Fibroblast of upper back skin (primary cell): ENCODE results near the gene ATP6V0A4.
"Not testable (repeated sequence)": the region's sequence is repeated elsewhere in the genome, so short reads cannot be mapped to it uniquely, and the experiment has no call there.

Experiments used
- DNase-seq: peaks from one replicate; pipeline ENCODE4 v3.0.0-alpha.2; 2013

The ATP6V0A4 gene

GRCh38 chr7:138748666-138749065 lies 49.3 kb downstream of the ATP6V0A4 start:
- DNase-seq = no peak

GRCh38 chr7:138746073-138746472 lies 51.9 kb downstream of the ATP6V0A4 start:
- DNase-seq = no peak

DNA sequence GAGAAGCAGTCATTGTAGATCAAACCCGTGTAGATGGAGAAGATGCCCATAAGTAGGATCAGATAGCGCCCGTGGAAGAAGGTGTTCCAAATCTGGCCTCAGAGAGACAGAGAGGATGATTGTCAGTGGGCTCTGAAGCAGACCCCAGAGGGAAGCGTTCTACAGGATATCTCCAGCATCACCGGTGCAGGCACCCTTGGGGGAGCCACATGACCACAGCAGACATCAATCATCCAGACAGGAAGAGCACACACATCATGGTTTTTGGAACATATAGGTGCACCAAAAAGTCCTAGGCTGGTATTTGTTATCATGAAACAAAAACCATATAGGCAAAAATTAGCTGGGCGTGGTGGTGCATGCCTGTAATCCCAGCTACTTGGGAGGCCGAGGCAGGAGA lies 52.8 kb downstream of the ATP6V0A4 start:
- DNase-seq = no peak

DNA sequence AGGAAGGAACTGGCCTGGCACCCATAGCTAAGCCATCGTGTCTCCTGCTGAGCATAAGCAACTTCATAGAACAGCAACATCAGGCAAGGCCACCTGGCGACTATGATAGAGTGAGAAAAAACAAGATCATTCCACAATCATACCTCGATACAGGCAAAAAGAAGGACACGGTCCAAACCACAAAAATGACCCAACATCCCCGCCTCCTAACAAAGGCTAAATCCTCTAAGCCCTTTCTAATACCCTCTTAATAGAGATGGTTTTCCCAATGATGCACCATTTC lies 56.6 kb downstream of the ATP6V0A4 start:
- DNase-seq = no peak

DNA sequence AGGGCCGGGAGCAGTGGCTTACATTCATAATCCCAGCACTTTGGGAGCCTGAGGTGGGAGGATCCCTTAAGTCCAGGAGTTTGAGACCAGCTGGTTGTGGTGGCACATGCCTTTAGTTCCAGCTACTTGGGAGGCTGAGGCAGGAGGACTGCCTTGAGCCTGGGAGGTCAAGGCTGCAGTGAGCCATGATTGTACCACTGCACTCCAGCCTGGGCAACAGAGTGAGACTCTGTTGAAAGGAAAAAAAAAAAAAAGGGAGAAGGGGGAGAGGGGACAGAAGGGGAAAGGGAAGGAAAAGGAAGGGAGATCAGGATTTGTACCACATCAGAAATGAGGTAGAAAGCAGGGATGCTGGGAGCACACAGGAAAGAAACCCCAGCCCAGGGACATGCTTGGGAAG lies 58.1 kb downstream of the ATP6V0A4 start:
- DNase-seq = no peak

GRCh38 chr7:138738551-138739335 lies 59.3 kb downstream of the ATP6V0A4 start:
- DNase-seq = peak; percentile 75

GRCh38 chr7:138738114-138738513 lies 59.9 kb downstream of the ATP6V0A4 start:
- DNase-seq = no peak

DNA sequence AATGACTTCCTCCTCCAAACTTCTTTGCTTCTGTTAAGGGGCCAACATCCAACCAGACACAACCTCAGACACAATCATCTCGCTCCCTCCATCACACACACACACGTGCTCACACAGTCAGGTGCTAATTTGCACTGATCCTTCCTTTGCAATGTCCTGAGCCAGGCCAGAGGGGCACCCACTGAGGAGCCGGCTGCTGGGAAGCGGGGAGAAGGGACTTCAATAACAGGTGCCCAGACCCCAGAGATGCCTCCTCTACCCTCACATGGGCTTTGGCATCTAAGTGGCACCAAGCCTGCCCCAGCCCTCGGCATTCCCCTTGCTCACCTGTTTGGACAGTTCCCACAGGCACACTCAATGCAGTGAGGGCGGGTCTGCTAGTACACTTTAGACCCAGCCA lies 62.6 kb downstream of the ATP6V0A4 start:
- no peak for DNase-seq

DNA sequence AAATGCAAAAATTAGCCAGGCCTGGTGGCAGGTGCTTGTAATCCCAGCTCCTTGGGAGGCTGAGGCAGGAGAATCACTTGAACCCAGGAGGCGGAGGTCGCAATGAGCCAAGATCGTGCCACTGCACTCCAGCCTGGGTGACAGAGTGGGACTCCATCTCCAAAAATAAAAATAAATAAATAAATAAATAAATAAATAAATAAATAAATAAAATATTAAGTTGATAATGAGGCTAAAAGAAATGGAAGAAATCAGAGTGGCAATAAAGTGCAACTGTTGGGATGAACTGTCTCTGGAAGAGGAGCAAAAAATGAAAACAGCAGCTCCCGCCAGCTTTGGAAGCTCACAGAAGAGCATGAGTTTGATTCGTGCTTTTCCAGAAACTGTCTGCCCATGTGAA lies 66.3 kb downstream of the ATP6V0A4 start:
- DNase-seq = not testable (repeated sequence)

GRCh38 chr7:138729444-138729843 lies 68.6 kb downstream of the ATP6V0A4 start:
- DNase-seq = no peak

DNA sequence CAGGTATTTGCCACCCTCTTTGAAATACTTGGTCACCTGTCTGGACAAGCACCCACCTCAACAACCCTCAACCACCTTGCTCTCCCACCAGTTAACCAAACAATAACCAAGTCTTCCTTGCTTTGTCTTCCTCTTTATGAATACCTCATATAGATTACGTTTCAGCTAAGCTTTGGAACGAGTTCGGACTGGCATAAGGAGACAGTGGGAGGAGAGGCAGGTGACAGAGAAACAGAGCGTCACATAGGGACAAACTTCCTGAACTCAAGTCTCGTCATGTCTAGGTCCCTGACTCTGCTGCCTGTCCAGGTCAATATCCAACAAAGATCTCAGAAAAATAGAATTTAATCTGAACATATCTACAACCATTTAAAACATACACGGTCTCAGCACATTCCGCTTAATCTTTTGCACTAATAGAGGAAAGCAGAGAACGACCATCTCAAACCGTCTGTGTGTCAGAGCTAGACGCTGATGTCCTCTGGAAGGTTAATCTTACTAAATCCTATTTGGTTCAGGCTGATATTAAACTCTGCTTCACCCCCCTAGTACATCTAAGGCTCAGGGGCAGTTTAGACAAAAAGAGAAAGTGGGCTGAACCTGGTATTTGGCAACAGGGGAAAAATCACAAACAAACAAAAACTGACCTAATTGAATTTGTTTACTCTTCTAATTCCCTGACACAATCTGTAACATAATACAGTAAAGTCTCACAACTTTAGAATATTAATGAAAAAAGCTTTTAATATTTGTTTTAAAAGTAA lies 70.5 kb downstream of the ATP6V0A4 start:
- no peak for DNase-seq

GRCh38 chr7:138726288-138726687 lies 71.7 kb downstream of the ATP6V0A4 start:
- no peak for DNase-seq

DNA sequence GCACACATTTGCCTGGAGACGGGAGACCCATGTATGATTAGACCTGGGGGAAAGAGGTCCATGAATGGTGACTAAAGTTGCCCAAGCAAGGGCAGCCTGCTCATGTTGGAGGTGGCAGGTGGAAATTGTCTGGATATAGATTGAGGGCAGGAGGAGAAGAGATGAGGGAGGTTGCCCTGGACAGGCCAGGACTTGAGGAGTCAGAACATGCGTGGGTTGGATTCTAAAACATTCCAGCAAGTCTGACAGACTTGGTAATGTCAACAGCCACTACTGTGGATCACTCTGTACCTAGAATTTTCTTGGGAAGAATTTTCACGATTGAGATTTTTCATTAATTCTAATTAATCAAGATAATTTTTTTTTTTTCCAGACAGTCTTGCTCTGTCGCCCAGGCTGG lies 77.7 kb downstream of the ATP6V0A4 start:
- no peak for DNase-seq

DNA sequence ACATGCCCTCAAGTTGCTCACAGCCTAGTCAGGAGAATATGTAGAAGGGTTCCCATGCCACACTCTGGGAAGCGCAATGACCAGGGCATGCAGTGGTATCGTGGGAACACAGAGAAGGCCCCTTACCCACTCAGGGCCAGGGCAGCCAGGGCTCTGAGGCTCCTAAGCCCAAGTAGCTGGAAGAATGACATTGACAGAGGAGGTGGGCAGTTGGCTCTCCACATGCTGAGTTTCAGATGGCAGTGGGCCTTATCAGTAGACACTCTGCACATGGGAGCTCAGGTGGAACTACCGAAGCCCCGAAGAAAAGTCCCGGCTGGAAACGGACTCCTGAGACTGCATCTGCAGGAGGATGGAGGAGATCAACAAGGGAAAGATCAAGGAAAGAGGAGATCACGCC lies 81.1 kb downstream of the ATP6V0A4 start:
- no peak for DNase-seq

GRCh38 chr7:138713191-138713590 lies 84.8 kb downstream of the ATP6V0A4 start:
- DNase-seq = no peak

DNA sequence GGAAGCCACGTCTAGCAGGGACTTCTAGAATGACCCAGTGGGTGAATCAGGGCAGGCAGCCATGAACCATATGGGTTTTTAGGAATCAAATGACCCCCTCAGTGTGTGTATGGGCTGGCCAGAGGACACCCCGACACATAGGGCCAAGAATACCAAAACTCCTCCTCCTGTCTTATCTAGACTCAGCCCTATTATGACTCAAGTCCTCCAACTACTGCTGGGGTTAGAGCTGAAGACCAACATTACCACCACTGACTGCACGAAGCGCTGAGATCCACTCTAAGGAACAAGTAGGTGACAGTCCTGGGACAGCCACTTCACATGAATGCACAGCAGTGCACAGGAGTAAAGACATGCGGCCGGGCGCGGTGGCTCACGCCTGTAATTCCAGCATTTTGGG lies 85.3 kb downstream of the ATP6V0A4 start:
- no peak for DNase-seq

DNA sequence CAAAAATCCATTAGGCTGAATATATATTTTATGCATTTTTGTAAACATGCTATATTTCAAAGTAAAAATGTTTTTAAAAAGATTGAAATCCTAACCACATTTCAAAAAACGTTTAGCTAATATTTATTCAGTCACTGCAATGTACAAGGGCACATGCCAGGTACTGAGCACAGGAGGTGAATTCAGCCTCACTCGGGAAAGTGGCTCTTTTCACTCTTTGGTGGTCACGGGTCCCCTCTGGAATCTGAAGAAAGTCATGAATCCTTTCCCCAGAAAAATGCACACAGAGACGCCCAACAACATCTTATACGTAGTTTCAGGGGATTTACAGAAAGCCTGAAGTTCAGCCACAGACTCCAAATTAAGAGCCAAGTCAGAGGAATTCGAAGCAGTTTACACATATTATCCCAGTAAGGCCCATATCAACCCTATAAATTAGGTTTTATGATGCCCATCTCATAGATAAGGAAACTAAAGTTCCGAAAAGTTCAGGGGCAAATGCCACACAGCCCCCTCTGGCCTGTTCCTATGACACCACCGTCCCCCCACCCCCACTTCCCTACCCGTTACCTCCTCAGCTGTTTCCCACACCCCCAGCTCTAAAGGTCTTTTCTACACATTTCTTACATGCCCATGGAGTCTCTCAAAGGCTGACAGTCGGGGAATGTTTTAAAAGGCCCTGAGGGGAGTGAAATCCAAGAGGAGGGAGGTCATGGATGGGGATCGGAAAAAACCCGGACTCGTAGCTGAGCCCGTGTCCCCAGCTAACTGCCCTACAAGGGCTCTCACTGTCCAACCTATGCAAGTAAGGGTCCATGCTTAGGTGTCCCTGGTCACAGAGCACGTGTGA lies 87.2 kb downstream of the ATP6V0A4 start:
- no peak for DNase-seq

- DNase-seq = no peak
These were observed 92.8 kb downstream of the ATP6V0A4 start for GRCh38 chr7:138705167-138705566.

DNA sequence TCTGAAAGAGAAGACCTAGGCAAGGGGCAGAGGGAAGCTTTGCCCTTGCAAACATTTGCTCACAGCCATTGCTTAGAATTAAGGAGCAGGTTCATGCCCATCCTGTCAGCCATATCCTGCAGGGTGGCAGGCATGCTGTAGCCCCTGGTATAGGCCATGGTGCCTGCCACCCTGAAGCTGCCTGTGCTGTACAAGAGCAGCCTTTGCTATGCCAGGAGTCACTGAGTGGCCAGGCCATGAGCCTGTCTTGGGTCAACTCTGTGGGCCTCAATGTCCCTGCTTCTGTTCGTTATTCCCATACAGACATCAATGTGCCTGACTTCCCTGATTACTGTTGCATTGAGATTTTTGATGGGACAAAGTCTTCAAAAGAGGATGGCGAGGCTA lies 96.5 kb downstream of the ATP6V0A4 start:
- no peak for DNase-seq

DNA sequence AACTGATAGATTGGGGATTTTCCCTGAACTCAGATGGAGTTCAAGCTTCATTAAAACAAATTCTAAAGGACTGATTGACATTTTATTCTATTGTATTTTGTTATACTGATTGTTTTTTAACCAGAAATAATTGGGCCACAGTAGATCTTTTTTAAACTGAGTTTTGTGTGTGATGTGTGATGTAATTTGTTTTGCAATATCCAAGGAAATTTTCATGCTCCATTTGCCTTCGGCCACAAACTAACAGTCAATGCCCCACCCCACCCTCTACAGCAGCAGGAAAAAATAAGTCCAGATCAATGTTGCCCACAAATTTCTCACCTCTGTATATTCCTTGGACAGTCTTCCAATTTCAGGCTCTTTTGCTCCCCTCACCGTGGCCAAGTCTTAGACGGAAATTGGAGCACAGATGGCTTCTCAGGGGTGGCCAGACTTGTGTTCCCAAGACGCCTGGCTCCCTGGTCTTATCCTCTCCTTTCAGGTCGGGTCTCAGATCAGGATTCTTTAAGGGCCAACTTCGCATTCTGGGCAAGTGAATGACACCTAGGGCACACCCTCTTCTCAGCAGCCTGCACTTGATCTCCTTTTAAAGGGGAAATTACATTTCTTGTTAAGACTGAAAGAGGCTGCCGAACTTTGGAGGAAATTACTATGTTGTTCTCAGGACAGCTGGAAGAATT lies 97.0 kb downstream of the ATP6V0A4 start, which contains the start of gene SVOPL:
Gene SVOPL, minus strand, starts transcription at position 506 of the 680 bp plus-strand sequence. CDS start 22,317 bp downstream, outside the sequence.
- DNase-seq = no peak

DNA sequence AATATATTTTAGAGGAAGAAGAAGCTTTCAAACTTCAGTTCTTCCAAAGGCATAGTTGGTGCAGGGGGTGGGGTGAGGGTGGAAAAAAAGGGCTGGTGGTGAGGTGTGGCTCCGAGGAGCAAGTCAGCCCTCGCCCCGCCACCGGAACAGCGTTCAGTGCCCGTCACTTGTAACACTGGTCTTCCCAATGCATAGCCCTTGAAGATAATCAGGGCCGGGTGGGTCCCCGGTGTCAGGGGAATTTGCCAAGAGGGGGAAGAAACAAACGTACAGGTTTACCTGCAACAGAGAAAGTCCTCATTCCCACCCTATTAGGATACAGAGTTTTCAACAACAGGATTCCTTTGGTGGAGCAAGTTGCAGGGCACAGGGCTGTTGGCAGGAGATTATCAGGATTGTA lies 98.3 kb downstream of the ATP6V0A4 start:
- DNase-seq = no peak

- DNase-seq = no peak
These were observed 99.7 kb downstream of the ATP6V0A4 start for GRCh38 chr7:138698281-138698680.
